Astrocyte (in vitro differentiated cells and primary cell): ENCODE results near the gene SMC1B. TPM values are rescaled to one million over a fixed set of nuclear protein-coding genes. Genes with fewer than 3 reads are reported as not detected.

Experiments used
- DNase-seq: peaks from one replicate; pipeline ENCODE4 v3.0.0-alpha.2; 2010; ENCODE audit warnings: low read depth
- FAIRE-seq: peaks from 2 replicates; lab custom pipeline; 2011; peaks lifted over from hg19 to GRCh38; lab: Jason Lieb, UNC
- H2AFZ ChIP-seq: 2 replicates; pipeline ENCODE4 v1.6.0; 2012; ENCODE audit warnings: low read depth, low read length, inconsistent platforms
- H3K27ac ChIP-seq: 2 replicates; pipeline ENCODE4 v1.5.1; 2011; ENCODE audit warnings: low read depth, low read length, inconsistent platforms
- H3K27me3 ChIP-seq: 2 replicates; pipeline ENCODE4 v1.6.0; 2011; ENCODE audit warnings: low read length, inconsistent platforms; ENCODE audit not compliant: insufficient read depth
- H3K36me3 ChIP-seq: 2 replicates; pipeline ENCODE4 v1.5.1; 2011; ENCODE audit warnings: low read length, inconsistent platforms; ENCODE audit not compliant: insufficient read depth
- H3K4me1 ChIP-seq: 2 replicates; pipeline ENCODE4 v1.5.1; 2011; ENCODE audit warnings: low read length, inconsistent platforms; ENCODE audit not compliant: insufficient read depth
- H3K4me2 ChIP-seq: 2 replicates; pipeline ENCODE4 v1.6.0; 2012; ENCODE audit warnings: low read length, inconsistent platforms
- H3K4me3 ChIP-seq: 2 replicates; pipeline ENCODE4 v1.5.1; 2011; ENCODE audit warnings: low read depth, mild to moderate bottlenecking, low read length, inconsistent platforms; ENCODE audit not compliant: insufficient read depth
- H3K79me2 ChIP-seq: 2 replicates; pipeline ENCODE4 v1.6.0; 2012; ENCODE audit warnings: mild to moderate bottlenecking, low read length, inconsistent platforms; ENCODE audit not compliant: insufficient read depth
- H3K9ac ChIP-seq: 2 replicates; pipeline ENCODE4 v1.6.0; 2012; ENCODE audit warnings: mild to moderate bottlenecking, low read length, inconsistent platforms
- H3K9me3 ChIP-seq: 2 replicates; pipeline ENCODE4 v1.5.1; 2012; ENCODE audit warnings: low read depth, mild to moderate bottlenecking, low read length, inconsistent platforms; ENCODE audit not compliant: insufficient read depth
- H4K20me1 ChIP-seq: 2 replicates; pipeline ENCODE4 v1.6.0; 2012; ENCODE audit warnings: low read length, inconsistent platforms; ENCODE audit not compliant: insufficient read depth
- H3K27ac Mint-ChIP-seq: one replicate; pipeline ENCODE4 v1.8.0; 2021; ENCODE audit warnings: mild to moderate bottlenecking, mixed read lengths; ENCODE audit not compliant: unreplicated experiment
- H3K27me3 Mint-ChIP-seq: one replicate; pipeline ENCODE4 v1.8.0; 2021; ENCODE audit warnings: low read depth, mixed read lengths; ENCODE audit not compliant: unreplicated experiment
- H3K36me3 Mint-ChIP-seq: one replicate; pipeline ENCODE4 v1.8.0; 2021; ENCODE audit warnings: low read depth, mixed read lengths; ENCODE audit not compliant: unreplicated experiment
- H3K4me1 Mint-ChIP-seq: one replicate; pipeline ENCODE4 v1.8.0; 2021; ENCODE audit warnings: low read depth, mixed read lengths; ENCODE audit not compliant: unreplicated experiment
- H3K4me3 Mint-ChIP-seq: one replicate; pipeline ENCODE4 v1.8.0; 2021; ENCODE audit warnings: mild to moderate bottlenecking, moderate library complexity, mixed read lengths; ENCODE audit not compliant: unreplicated experiment
- H3K9me3 Mint-ChIP-seq: one replicate; pipeline ENCODE4 v1.8.0; 2021; ENCODE audit warnings: mild to moderate bottlenecking, mixed read lengths; ENCODE audit not compliant: unreplicated experiment
- CTCF ChIP-seq: IDR thresholded peaks from 2 replicates; pipeline ENCODE4 v1.5.1; 2011; ENCODE audit warnings: low read depth, mild to moderate bottlenecking, inconsistent platforms, low read length, moderate library complexity; ENCODE audit not compliant: insufficient read depth
- EZH2 ChIP-seq: IDR thresholded peaks from 2 replicates; pipeline ENCODE4 v1.6.1; 2012; ENCODE audit warnings: mild to moderate bottlenecking, low read length, inconsistent platforms; ENCODE audit not compliant: insufficient read depth
- total RNA-seq: library from RNA; stranded (reverse); gene quantifications from 2 replicates; pipeline ENCODE4 v1.2.1, GENCODE V29; 2021

Gene SMC1B
- total RNA-seq, 1 donor from 2014 or later: not detected

GRCh38 chr22:45426387-45426786 is 13.0 kb upstream of the SMC1B start:
- no peak for DNase-seq
- no peak overlapping the region for H3K9ac ChIP-seq
- no peaks in the 10 kb centered on the region for H3K79me2 ChIP-seq
- Mint-ChIP-seq H3K27me3 (peaks cover 43% of the 10 kb centered on the region), H3K4me1 (no peaks in the 10 kb centered on the region), H3K36me3 (peaks cover 11% of the 10 kb centered on the region), H3K9me3 (peaks cover 11% of the 10 kb centered on the region), H3K4me3 (no peak overlapping the region), H3K27ac (no peak overlapping the region)
- no peak overlapping the region for H3K4me3 ChIP-seq
- H2AFZ ChIP-seq: no peak overlapping the region
- no peak overlapping the region for H3K27ac ChIP-seq
- TF ChIP-seq CTCF: no peak
- no peak for TF ChIP-seq EZH2
- no peaks in the 10 kb centered on the region for H3K9me3 ChIP-seq
- H3K27me3 ChIP-seq: no peaks in the 10 kb centered on the region
- H3K4me1 ChIP-seq: no peaks in the 10 kb centered on the region
- no peaks in the 10 kb centered on the region for H4K20me1 ChIP-seq
- H3K36me3 ChIP-seq: no peaks in the 10 kb centered on the region
- H3K4me2 ChIP-seq: no peak overlapping the region
- FAIRE-seq: no peak

DNA sequence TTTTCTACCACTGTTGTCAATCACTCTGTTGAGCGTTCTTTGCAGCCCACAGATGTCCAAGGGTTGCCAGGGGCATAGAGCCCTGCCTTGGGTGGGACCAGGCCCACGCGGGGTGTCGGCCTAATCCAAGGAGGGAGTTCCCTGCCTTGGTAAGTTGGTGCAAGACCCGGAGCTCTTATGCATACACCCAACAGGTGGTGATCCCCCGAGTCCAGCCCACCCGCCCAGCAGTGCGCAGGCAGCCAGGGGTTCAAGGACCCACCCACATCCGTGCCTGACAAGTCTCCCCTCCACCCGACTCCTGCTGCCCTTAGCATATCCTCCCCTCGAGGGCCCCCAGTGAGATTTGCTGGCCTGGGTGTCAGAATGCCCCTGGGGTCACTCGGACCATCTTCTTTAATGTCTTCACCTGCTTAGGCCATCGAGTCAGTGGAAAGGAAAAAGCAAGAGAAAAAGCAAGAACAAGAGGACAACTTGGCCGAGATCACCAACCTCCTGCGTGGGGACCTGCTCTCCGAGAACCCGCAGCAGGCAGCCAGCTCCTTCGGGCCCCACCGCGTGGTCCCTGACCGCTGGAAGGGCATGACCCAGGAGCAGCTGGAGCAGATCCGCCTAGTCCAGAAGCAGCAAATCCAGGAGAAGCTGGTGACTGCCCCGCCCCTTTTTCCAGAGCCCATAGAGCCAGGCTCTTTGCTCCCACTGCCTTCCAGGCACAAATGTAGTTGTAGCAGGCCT is 12.3 kb upstream of the SMC1B start:
- Histone ChIP-seq H4K20me1 (no peaks in the 10 kb centered on the region), H3K36me3 (no peaks in the 10 kb centered on the region), H2AFZ (no peak overlapping the region), H3K9ac (no peak overlapping the region), H3K4me3 (no peak overlapping the region), H3K4me1 (no peaks in the 10 kb centered on the region), H3K4me2 (no peak overlapping the region), H3K27ac (no peak overlapping the region), H3K79me2 (no peaks in the 10 kb centered on the region), H3K9me3 (no peaks in the 10 kb centered on the region), H3K27me3 (no peaks in the 10 kb centered on the region)
- DNase-seq (no peak), FAIRE-seq (no peak)
- no peak for TF ChIP-seq EZH2
- no peak for TF ChIP-seq CTCF
- peaks cover 11% of the 10 kb centered on the region for H3K9me3 Mint-ChIP-seq
- peaks cover 11% of the 10 kb centered on the region for H3K36me3 Mint-ChIP-seq
- no peak overlapping the region for H3K27ac Mint-ChIP-seq
- no peak overlapping the region for H3K4me3 Mint-ChIP-seq
- peaks cover 43% of the 10 kb centered on the region for H3K27me3 Mint-ChIP-seq
- H3K4me1 Mint-ChIP-seq: no peaks in the 10 kb centered on the region

DNA sequence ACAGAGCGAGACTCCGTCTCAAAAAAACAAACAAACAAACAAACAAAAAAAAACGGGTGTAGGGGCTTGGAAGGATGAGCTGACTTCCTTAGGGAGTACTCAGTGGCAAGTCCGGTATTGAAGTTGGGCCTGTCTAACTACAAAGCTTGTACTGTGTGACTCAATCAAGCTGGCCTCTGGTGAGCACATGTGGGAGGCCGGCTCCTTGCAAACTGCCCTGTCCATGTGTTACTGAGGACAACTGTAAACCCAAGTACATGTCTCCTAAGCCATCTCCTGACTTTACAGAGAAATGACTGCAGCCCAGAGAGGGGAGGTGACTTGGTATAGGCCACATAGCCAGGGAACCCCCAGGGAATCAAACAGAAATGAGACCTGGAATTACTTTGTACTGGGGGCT is 11.7 kb upstream of the SMC1B start:
- Mint-ChIP-seq H3K4me1 (no peaks in the 10 kb centered on the region), H3K27me3 (peaks cover 41% of the 10 kb centered on the region), H3K4me3 (no peak overlapping the region), H3K36me3 (peaks cover 11% of the 10 kb centered on the region), H3K27ac (no peak overlapping the region), H3K9me3 (peaks cover 11% of the 10 kb centered on the region)
- H4K20me1 ChIP-seq: no peaks in the 10 kb centered on the region
- H3K27ac ChIP-seq: no peak overlapping the region
- no peaks in the 10 kb centered on the region for H3K9me3 ChIP-seq
- H2AFZ ChIP-seq: no peak overlapping the region
- DNase-seq (no peak), FAIRE-seq (no peak)
- no peak overlapping the region for H3K4me2 ChIP-seq
- no peaks in the 10 kb centered on the region for H3K79me2 ChIP-seq
- H3K36me3 ChIP-seq: no peaks in the 10 kb centered on the region
- TF ChIP-seq EZH2 (no peak), CTCF (no peak)
- no peak overlapping the region for H3K4me3 ChIP-seq
- H3K4me1 ChIP-seq: no peaks in the 10 kb centered on the region
- H3K9ac ChIP-seq: no peak overlapping the region
- no peaks in the 10 kb centered on the region for H3K27me3 ChIP-seq
